HUES48 (cell line): ENCODE data around the gene LOC101059915.

Experiments
- H3K27ac ChIP-seq: one replicate; pipeline ENCODE4 v1.7.0; 2013; ENCODE audit warnings: low read depth, low read length, inconsistent platforms
- H3K27me3 ChIP-seq: 2 replicates; pipeline ENCODE4 v1.6.1; 2013; ENCODE audit warnings: mild to moderate bottlenecking, low read length; ENCODE audit not compliant: control insufficient read depth, insufficient read depth
- H3K36me3 ChIP-seq: 2 replicates; pipeline ENCODE4 v1.6.1; 2013; ENCODE audit warnings: low read length; ENCODE audit not compliant: control insufficient read depth, insufficient read depth
- H3K4me1 ChIP-seq: 2 replicates; pipeline ENCODE4 v1.6.1; 2013; ENCODE audit warnings: mild to moderate bottlenecking, low read length; ENCODE audit not compliant: control insufficient read depth, insufficient read depth
- H3K4me3 ChIP-seq: 2 replicates; pipeline ENCODE4 v1.5.1; 2013; ENCODE audit warnings: mild to moderate bottlenecking, low read depth, low read length
- H3K9ac ChIP-seq: 2 replicates; pipeline ENCODE4 v1.6.1; 2013; ENCODE audit warnings: mild to moderate bottlenecking, low read depth, low read length, moderate library complexity
- H3K9me3 ChIP-seq: 2 replicates; pipeline ENCODE4 v1.6.1; 2013; ENCODE audit warnings: low read length; ENCODE audit not compliant: control insufficient read depth, insufficient read depth

Gene LOC101059915

DNA sequence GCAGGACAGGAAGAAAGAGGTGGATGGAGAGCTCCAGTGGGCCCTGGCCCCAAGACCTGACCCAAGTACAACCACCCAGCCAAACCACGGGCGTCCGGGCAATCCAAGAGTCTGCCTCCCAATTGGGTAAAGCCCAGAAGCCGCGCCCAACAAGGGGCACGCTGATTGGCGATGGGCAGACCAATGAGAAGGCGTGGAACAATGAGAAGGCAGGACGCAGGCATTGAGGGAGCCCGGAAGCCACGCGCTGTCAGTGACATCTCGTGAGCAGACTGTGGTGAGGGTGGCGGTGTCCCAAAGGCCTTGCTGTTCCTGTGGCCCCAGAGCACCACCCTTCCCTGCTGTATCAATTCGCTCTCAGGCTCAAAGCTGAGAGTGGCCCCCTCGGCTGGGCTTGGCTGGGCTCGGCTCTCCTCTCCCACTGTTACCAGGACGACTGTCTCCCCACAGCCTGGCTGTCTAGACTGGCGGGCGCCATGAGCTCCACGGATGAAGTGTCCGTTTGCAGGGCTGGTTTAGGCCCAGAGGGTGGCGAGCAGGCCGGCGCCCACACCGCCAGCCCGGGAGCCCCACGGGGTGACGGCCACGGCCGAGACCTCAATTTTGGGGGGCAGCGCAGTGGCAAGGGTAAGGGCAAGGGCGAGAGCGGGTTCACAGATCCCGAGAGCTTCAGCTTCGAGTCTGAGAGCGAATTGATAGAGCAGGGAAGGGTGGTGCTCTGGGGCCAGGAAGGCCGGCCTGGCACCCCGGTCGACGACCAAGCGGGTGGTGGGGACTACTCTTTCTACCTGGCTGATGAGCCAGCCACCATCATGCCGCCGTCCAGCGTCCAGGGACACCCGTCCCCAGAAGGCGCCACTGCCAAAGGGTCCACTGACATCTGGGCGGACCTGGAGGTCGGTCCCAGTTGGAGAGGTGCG lies at the start of gene LOC101059915:
LOC101059915 (plus strand) TSS at position 219 of the 920 bp plus-strand sequence.
- H3K9ac ChIP-seq, result no peak within 1 kb of the TSS
- no peaks in the 10 kb centered on the region for H3K27me3 ChIP-seq
- H3K36me3 ChIP-seq, result no peaks in the 10 kb centered on the region
- peaks cover 17% of the 10 kb centered on the region; the same call in 1 of the 2 replicates for H3K9me3 ChIP-seq
- no peak within 1 kb of the TSS for H3K4me3 ChIP-seq
- H3K4me1 ChIP-seq, result no peaks in the 10 kb centered on the region
- H3K27ac ChIP-seq, result no peak within 1 kb of the TSS

DNA sequence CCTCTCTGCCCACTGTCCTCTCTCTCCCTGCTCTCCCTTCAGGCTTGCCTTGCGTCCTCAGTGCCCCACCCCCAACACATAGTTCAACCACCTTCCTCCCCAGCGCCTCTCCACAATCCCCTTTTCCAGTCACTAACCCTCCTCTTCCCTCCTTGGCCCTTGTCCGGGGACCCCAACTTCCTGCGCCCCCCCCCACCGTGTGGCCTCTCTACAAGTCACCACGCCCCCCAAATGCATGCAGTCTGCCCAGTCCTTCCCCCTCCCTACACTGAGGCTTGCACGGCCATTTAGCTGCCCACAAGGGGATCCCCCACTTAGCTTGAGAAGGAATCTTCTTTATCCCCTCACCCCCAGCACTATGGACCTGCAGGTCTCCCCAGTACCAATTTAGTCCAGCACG lies 49.6 kb upstream of the LOC101059915 start:
- peaks cover 7% of the 10 kb centered on the region; the same call in 1 of the 2 replicates for H3K36me3 ChIP-seq
- no peaks in the 10 kb centered on the region for H3K4me1 ChIP-seq
- H3K27ac ChIP-seq, result no peak overlapping the region
- no peak overlapping the region for H3K9ac ChIP-seq
- H3K9me3 ChIP-seq, result peaks cover 40% of the 10 kb centered on the region
- H3K4me3 ChIP-seq, result no peak overlapping the region
- no peaks in the 10 kb centered on the region for H3K27me3 ChIP-seq

DNA sequence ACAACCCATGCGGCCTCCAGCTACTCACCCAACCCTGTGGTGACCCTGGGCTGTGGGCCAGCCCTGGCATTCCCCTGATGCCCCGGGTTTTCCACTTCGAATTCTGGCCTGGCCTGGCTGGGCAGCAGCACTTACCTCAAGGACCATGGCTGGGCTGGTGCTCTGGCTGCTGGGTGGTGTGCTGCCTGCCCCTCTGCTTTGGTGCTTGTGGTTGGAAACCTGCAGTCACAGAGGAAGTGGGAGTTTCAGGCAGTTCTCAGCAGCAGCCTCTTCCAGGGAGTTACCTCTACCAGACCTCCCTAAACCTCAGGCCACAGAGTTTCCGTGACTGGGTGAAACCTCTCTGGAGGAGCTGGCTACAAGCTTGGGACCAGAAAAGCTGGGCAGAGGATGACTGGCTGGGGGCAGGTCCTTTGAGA lies 49.0 kb upstream of the LOC101059915 start, which contains the start of gene CXCR3:
CXCR3 (minus strand) TSS at position 209 of the 419 bp plus-strand sequence; CDS start at position 147, 62 bp downstream.
- no peak within 1 kb of the TSS for H3K4me3 ChIP-seq
- peaks cover 40% of the 10 kb centered on the region for H3K9me3 ChIP-seq
- H3K4me1 ChIP-seq, result no peaks in the 10 kb centered on the region
- H3K27ac ChIP-seq, result no peak within 1 kb of the TSS
- 0 out of 2 replicates have a peak, but pooled peaks cover 4% of the 10 kb centered on the region for H3K36me3 ChIP-seq
- H3K9ac ChIP-seq, result no peak within 1 kb of the TSS
- no peaks in the 10 kb centered on the region for H3K27me3 ChIP-seq

DNA sequence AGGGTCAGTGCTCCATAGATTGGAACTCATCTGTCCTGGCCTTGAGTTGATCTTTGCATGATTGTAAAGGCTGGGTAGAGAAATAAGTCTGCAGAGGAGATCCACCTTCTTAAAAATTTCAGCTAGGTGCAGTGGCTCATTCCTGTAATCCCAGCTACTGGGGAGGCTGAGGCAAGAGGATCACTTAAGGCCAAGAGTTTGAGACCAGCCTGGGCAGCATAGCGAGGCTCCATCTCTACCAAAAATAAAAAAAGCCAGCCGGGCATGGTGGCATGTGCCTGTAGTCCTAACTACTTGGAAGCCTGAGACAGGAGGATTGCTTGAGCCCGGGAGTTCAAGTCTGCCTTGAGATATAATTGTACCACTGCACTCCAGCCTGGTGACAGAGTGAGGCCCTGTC lies 48.6 kb upstream of the LOC101059915 start:
- Histone ChIP-seq H3K27me3 (no peaks in the 10 kb centered on the region), H3K4me1 (no peaks in the 10 kb centered on the region), H3K4me3 (no peak overlapping the region), H3K9ac (no peak overlapping the region), H3K27ac (no peak overlapping the region), H3K36me3 (no peaks in the 10 kb centered on the region), H3K9me3 (peaks cover 45% of the 10 kb centered on the region)

DNA sequence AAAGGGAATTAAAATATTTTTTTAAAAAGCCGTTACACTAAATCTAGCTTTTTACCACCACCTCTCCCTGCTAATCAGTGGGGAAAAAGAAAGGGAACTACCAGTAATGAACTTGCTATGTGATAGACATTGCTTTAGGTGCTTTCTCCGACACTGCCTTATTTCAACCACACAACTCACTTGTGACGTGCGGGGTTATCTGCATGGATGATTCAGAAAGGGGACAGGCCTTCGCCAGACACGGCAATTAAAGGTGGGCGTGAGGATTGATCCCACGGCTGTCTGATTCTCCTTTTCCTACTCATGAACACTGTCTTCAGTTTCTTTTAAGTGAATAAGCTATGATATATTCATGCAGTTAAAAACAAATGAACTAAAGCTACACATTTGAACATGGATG lies 48.2 kb upstream of the LOC101059915 start:
- no peaks in the 10 kb centered on the region for H3K4me1 ChIP-seq
- H3K9me3 ChIP-seq, result peaks cover 46% of the 10 kb centered on the region
- H3K36me3 ChIP-seq, result no peaks in the 10 kb centered on the region
- H3K27ac ChIP-seq, result no peak overlapping the region
- H3K27me3 ChIP-seq, result no peaks in the 10 kb centered on the region
- no peak overlapping the region for H3K4me3 ChIP-seq
- H3K9ac ChIP-seq, result no peak overlapping the region

DNA sequence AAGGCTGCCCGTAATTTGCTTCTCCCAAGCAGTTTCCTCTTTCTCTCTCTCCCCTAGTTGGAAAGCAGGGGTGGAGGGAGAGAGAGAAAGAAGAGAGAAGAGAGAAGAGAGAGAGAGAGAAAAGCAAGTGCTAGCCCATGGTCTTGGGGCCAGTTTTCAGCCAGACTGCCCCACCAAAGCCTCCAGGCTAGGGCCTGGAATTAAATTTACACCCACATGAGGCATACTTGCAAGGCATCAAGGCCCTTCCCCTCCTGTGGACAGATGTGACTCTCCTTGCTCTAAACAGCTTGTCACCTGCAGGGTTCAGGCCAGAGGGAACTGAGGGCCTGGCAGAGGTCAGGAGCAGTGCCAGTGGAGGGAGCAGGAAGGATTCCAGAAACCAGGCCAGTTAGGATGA lies 47.4 kb upstream of the LOC101059915 start:
- Histone ChIP-seq H3K27ac (no peak overlapping the region), H3K4me3 (no peak overlapping the region), H3K9me3 (peaks cover 43% of the 10 kb centered on the region), H3K9ac (no peak overlapping the region), H3K4me1 (no peaks in the 10 kb centered on the region), H3K36me3 (no peaks in the 10 kb centered on the region), H3K27me3 (no peaks in the 10 kb centered on the region)

DNA sequence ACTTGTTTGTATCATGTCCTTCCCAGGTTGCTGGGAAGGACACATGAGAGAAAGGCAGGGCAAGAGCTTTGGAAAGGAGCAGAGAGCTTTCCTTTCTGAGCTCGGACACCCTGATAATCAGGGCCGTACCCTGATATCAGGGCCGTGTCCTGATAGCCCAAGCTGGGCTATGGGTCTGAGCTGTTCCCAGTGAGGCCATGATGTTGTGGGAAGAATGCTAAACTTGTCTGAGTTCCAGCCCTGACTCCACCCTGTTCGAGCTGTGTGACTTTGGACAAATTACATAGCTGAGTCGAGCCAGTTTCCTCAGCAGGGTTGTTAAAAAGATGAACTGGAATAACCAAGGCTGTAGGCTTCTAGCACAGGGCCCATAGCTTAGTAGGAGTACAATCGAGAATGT lies 45.7 kb upstream of the LOC101059915 start:
- H3K36me3 ChIP-seq, result no peaks in the 10 kb centered on the region
- H3K4me1 ChIP-seq, result no peaks in the 10 kb centered on the region
- H3K27me3 ChIP-seq, result no peaks in the 10 kb centered on the region
- H3K4me3 ChIP-seq, result no peak overlapping the region
- no peak overlapping the region for H3K9ac ChIP-seq
- H3K27ac ChIP-seq, result no peak overlapping the region
- H3K9me3 ChIP-seq, result peaks cover 33% of the 10 kb centered on the region

DNA sequence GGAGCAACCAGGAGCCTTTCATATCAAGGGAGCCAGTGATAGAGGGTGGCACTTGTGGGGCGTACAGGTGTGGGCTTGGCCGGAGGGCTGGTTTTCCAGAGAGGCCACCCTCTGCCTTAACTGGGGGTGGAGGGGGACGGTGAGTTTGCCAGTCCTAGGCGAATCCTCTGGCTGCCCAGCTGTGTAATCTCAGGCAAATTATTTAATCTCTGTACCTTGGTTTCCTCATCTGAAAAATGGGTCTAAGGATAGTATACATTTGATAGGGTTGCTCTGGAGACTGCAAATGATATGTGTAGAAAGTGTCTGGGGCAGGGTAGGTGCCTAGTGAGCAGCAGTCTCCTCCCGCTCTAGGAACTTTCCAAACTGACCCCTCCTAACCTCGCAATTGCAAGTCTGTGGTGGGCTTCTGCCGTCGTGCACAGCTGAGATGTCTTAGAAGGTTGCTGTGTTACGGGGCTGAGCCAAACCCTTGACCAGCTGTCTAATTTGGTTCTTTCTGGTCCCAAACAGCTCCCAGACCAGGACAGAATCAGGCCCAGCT lies 45.2 kb upstream of the LOC101059915 start:
- no peak overlapping the region for H3K9ac ChIP-seq

DNA sequence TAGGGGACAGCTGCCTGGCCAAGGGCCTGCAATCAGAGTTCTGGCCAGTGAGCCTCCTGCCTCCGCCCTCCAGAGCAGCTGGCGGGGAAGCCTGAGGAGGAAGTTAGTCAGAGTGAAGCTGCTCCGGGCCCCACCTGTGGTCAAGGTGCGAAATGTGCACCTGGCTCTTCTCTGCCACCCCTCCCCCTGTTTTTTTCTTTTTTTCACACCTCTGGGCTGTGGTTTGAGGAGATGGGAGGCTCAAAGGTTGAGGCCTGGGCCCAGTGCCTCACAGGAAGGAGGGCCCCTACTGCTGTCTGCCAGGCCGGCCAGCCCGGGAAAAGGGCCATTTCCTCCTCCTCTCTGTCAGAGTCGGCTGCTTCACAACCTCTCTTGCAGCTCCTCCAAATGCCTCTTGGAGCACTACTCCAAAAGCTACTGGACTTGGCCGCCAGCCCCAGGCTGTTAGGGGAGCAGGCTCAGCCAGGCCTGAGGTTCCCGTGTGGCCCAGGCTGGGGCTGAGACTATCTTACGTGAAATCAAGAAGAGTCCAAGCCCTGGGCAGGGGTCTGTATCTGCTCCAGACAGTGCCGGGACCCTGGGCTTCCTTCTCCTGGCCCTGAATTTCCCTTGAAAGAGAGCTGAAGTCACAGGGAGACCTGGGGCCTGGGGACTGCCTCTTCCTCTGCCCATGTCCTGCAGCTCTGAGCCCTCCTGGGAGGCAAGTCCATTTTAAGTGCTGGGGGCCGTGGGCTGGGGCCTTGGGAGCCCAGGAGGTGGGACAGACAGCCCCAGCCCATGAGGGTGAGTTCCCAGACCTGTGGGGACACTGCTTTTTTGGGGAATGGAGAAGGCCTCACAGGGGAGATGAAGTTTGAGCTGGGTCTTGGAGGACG lies 44.5 kb upstream of the LOC101059915 start:
- no peak overlapping the region for H3K9ac ChIP-seq

More for the DNA sequence above, 45.2 kb upstream of the LOC101059915 start:
- Histone ChIP-seq H3K4me1 (no peaks in the 10 kb centered on the region), H3K27me3 (no peaks in the 10 kb centered on the region), H3K27ac (no peak overlapping the region), H3K36me3 (no peaks in the 10 kb centered on the region), H3K4me3 (no peak overlapping the region), H3K9me3 (peaks cover 32% of the 10 kb centered on the region)

DNA sequence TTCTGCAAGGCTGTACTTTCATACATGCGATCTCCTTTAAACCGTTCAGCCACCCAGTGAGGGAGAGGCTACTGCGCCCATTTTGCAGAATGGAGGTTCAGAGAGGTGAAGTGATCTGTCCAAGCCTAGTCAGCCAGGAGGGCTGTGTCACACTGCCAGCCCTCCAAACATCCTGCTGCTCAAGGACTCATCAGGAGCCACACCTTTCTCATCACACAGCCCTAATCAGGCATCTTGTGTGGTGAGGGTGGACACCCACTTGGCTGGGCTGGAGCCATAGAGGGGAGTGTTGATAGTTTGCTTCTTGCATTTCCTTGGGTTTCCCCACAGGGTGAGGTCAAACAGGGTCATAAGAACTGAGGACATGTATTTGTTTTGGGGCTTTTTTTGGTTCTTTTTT lies 43.6 kb upstream of the LOC101059915 start:
- H3K9ac ChIP-seq, result no peak overlapping the region
- no peak overlapping the region for H3K27ac ChIP-seq
- no peaks in the 10 kb centered on the region for H3K4me1 ChIP-seq
- H3K36me3 ChIP-seq, result no peaks in the 10 kb centered on the region
- no peaks in the 10 kb centered on the region for H3K27me3 ChIP-seq
- peaks cover 31% of the 10 kb centered on the region for H3K9me3 ChIP-seq
- no peak overlapping the region for H3K4me3 ChIP-seq

More for the DNA sequence above, 44.5 kb upstream of the LOC101059915 start:
- H3K27ac ChIP-seq, result no peak overlapping the region
- H3K36me3 ChIP-seq, result no peaks in the 10 kb centered on the region
- H3K9me3 ChIP-seq, result peaks cover 32% of the 10 kb centered on the region
- H3K4me1 ChIP-seq, result no peaks in the 10 kb centered on the region
- no peaks in the 10 kb centered on the region for H3K27me3 ChIP-seq
- H3K4me3 ChIP-seq, result no peak overlapping the region
